NK-92 (cell line): Measurements from ENCODE around the gene SHB.
"Not testable (repeated sequence)": the region's sequence is repeated elsewhere in the genome, so short reads cannot be mapped to it uniquely, and the experiment has no call there.

Experiments used
- DNase-seq: peaks from one replicate; lab custom pipeline; 2025; ENCODE audit not compliant: unreplicated experiment; lab: John Stamatoyannopoulos, UW

SHB gene

GRCh38 chr9:37921168-37921510 is 147.9 kb downstream of the SHB start:
- DNase-seq, result no peak

GRCh38 chr9:37920471-37921167 is 148.4 kb downstream of the SHB start:
- no peak for DNase-seq

DNA sequence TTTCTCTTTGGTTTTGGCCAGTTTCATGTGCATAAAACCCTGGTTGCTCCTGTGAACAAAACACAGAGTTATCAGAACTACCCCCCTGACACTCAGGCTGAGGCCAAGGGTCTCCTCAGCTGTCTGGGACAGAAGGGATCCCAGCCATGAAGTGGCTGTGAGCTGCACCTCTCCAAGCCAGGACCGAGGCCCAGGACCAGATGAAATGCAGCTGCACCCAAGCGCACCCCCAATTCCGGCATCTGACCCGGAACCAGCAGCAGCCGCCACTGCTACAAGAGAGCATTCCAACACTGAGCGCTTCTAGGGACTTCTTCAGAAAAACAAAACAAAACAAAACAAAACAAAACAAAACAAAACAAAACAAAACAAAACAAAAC is 149.1 kb downstream of the SHB start:
- no peak for DNase-seq

- no peak for DNase-seq
Measured at GRCh38 chr9:37919246-37919955, 149.6 kb downstream of the SHB start.

DNA sequence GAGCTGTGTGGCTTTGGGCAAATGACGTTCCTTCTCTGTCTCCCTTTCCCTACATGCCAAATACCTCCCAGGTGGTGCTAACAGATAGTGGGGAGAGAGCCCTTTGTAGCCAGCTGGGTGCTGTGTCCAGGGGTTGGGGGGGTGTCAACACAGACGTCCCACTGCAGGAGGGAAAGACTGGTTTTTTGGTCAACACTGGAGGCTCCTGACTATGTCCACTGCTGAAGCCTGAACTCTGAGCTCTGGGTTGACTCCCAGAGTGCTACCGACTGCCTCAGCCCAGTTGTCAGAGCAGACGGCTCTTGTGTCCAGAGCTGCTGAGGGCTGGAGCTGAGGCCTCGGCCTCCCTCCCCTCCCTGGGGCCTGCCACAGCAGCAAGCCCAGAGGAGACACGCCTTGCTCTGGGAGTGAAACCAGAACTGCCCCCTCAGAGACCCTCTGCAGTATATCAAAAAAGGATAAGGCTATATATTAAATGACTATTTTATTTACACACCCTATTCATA is 150.3 kb downstream of the SHB start:
- DNase-seq, result no peak

- DNase-seq, result no peak
Measured at GRCh38 chr9:37917801-37918664, 151.0 kb downstream of the SHB start.

DNA sequence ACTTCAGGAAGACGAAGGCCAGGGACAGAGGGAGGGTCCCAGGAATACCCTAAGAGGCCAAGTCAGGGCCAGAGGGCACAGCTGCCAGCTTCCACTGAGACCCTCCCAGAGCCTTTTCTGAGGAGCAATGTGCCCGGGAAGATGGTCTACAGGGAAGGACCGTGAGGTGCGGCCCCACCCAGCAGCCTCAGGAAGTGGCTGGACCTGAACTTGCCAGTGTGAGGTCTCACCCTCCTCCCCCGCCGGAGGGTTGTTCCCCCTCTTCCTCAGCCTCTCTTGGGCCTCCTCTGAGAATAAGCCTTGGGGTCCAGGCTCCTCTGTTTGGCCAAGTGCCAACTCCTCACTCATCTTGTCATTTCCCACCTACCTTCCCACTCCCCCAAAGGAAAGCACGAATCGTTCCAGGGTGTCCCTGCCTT is 151.7 kb downstream of the SHB start:
- no peak for DNase-seq

DNA sequence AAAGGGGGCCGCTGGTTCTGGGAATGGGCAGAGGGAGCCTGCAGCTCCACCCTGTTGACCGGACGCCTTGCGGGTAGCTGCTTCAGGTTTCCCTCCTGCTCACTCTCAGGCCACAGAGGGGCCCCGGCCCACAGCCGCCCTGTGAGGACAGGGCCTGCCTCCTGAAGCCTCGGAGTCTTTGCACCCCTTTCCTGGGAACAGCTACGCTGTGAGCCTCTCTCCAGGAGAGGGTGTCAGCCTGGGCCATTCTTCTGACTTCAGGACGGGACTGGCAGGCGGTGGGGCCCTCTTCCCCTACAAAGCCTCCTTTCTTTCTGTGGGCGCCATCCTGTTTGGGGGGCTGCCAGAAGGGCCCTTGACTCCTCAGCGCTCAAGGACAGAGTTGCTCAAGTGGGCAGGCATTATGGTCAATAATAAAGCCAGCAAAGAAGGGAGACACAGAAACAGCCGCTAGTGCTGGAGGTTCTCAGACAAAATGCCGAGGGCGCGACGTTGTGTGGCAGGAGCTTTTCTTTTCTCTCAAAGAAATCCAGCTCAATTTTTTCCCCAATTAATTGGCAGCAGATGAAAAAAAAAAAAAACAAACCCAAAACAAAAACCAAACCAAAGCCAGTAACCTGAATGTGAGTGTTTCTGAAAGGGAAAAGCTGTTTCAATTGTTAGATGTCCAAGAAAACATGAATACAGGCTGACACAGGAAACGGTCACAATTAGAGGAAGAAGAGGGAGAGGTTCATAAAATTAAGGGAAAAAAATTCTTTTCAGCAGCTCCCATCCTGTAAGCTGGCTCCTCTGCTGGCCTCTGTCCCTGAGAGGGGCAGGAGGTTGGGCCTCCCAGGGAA is 152.3 kb downstream of the SHB start:
- no peak for DNase-seq

DNA sequence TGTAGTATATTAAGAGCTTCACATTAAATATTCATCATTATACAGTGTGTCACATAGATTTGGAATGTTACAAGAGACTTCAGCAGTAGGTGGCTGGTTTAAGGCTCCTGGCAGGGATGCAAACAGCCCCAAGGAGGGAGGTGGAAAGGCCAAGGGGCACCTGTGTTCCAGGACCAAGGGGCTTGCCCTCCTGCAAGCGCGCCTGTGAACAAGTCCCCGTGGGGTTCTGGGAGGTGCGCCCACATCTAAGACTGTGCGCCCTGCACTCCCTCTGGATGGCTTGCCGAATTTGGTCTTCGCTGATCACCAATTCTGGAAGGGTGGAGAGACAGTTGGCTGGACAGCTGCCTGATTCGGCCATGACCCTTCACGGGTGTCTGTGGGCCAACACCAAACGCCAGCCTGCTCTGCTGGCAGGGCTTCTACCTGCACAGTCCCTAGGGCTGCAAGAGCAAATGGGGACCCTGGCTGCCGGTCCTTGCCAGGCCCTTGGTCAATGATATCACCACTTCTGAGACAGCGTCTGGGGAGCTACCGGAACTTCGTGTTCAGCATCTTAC is 153.0 kb downstream of the SHB start:
- DNase-seq, result no peak

DNA sequence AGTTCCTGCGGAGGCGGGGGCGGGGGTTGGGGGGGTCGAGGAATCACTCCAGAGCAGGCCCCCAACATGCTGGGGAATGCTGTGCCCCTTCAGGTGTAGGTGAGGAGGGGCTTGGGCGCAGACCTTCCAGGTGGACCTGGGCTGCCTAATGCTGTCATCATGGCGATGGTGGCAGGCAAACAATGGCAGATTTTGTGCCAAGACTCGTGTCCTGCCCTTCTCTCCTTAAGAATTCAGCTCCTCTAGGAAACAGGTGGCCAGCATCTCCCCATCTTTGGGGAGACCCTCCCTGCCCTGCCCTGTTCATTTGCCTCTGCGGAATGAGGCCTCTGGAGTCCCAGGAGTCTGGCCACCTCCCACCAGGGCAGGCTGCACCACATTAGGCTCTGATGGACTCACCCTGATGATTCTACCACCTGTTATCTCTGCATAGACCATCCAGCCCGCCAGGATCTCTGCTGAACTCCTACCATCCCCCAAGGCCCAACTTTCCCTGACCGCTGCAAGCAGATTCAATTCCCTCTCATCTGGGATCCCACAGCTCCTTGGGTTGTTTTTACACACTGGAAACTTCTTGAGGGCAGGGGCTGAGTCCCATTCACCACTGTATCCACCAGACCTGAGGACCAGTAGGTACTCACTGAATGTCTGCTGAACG is 154.2 kb downstream of the SHB start:
- no peak for DNase-seq

DNA sequence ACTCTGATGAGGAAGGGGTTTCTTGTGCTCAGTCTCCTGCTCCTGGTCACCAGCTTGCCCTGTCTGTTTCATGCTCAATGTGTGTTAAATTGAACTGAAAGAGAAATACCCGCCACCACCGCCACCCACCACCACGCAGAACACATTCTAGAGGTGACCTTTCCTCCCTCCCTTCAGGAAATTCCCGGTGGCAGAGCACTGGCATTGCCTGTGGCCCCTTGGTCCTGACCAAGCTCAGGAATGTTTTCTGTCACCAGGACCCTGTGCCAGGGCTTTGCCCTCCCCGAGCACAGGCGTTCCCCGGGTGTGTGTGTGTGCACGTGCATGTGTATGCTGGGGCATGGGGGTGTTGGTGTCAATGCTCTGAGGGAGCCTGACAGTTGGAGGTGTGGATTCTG is 154.9 kb downstream of the SHB start:
- DNase-seq, result no peak

GRCh38 chr9:37913480-37914153 is 155.4 kb downstream of the SHB start:
- DNase-seq, result no peak

DNA sequence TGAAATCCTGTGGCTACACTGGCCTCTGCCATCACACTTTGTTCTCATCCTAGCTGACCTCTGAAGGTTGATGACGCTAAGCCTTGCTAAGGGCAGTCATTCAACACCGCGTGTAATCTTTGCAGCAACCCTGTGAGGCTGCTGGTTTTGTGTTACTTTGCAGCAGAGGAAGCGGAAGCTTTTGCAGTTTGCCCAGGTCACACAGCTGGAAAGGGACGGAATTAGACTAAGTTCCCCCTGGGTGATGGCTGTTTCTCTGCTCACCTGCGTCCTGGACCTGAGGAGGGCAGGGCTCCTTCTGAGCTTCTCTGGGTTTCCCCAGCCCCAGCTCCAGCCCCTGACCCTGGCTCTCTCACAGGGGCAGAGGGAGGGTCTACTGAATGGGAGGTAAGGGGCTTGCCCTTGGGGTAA is 157.8 kb downstream of the SHB start:
- no peak for DNase-seq

GRCh38 chr9:37910271-37910670 is 158.8 kb downstream of the SHB start:
- DNase-seq, result no peak

GRCh38 chr9:37909836-37910235 is 159.2 kb downstream of the SHB start:
- DNase-seq, result not testable (repeated sequence)

DNA sequence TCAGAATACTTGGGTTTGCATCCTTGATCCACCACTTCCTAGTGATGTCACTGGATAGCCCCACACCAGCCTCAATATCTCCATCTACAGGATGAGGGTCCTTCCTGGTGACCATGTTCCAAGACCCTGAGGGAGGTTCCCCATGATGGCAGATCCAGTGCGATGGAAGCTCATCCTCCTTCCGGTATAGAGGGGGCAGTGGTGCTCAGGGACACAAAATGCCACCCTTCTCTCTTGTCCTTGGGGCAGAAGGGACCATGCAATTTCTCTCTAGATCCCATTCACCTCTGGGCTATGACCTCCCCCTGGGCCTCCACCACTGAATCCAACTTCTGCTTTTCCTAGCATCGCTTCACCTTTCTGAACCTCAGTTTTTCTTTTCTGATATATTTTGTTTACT is 159.7 kb downstream of the SHB start:
- DNase-seq, result no peak

DNA sequence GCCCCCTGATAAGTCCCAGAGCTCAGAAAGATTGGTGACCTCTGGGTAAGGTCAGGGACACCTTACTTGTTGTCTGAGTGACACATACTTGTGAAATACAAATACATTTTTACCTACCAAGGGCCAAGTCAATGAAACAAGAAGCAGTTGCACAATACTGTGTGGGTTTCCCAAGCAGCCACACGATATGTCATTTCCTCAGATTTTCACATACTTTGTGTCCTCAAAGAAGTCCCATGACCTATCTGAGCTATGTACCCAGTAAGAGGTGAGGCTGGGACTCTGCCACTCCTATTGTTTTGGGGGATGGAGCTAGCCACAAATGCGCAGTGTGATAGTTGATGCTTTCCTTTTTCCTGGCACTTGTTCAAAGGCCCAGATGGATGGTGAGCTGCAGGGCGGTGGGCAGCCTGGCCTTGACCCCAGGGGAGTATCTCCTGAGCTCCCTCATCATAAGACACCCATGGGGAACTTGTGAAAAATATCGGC is 160.3 kb downstream of the SHB start:
- DNase-seq, result no peak

DNA sequence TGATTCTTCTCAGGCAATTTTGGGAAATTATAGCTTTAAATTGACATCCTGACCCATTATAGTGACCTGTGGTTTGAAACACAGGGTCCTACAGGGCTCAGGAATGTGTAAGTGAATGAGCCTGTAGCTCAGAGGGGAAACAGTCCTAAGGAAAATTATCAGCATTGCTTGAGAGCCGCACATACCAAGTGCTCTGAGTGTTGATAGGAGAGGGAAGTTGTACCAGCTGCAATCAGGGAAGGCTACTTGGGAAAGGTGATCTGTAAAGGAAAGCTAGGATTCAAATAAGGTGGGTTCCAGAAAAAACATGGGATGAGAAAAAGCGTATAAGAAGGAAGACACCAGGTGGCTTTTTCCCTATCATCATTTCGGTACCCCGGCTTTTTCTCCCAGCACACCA is 160.7 kb downstream of the SHB start:
- no peak for DNase-seq
